HG02798 (cell line): ENCODE measurements around the gene CEP170B.
"Not testable (repeated sequence)": the region's sequence is repeated elsewhere in the genome, so short reads cannot be mapped to it uniquely, and the experiment has no call there.

Experiments used
- ATAC-seq: cut with Tn5 transposase; IDR thresholded peaks from one replicate; pipeline ENCODE4 v1.9.1; 2021; ENCODE audit warnings: mild to moderate bottlenecking; ENCODE audit not compliant: unreplicated experiment, poor library complexity

The CEP170B gene

GRCh38 chr14:104887623-104888488 is 22.8 kb downstream of the CEP170B start:
- no peak for ATAC-seq

DNA sequence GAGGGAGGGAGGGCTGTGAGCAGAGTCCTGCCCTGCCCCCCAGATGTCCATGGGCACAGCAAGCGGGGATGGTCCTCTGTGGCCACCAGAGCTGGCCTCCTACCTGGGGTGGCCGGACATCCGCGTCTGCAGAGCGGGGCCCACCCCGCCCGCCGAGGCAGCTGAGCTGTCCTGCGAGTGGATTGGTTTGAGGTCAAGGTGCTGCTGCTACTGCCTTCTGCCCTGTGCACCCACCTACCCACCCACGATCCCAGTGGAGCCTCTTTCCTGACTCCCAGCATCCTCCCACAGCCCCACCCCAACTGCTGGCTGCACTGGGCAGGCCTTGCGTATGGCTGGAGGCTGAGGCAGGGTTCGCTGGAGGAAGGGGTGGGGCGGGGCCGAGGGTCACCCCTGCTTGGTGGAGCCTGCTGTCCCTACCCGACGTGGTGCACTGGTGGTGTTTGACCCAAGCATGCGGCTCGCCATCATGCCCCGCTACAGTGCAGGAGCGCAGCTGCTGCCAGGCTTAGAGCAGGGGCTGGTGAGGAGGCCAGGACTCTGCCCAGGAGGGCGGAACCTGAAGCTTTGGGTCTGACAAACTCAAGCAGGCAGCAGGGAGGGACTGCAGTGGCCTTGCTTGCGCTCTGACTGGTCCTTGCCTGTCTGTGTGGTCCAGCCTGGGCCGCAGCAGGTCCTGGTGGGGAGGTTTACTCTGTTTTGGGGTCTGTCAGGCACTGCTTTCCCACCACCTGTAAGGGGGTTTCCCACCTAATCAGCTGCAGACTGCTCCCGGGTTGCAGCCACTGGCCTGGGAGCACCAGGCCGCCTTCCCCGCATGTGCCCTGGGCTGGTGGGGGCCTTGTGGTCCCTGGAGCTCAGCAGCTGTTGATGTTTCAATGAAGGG is 23.7 kb downstream of the CEP170B start:
- ATAC-seq = no peak

- ATAC-seq = no peak
Observed at GRCh38 chr14:104889375-104889757, 24.3 kb downstream of the CEP170B start.

DNA sequence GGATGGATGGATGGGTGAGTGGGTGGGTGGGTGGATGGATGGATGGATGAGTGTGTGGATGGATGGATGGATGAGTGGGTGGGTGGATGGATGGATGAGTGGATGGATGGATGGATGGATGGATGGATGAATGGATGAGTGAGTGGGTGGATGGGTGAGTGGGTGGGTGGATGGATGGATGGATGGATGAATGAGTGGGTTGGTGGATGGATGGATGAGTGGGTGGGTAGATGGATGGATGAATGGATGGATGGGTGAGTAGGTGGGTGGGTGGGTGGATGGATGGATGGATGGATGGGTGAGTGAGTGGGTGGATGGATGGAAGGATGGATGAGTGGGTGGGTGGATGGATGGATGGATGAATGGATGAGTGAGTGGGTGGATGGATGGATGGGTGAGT is 25.2 kb downstream of the CEP170B start:
- ATAC-seq = not testable (repeated sequence)

- no peak for ATAC-seq
Observed at GRCh38 chr14:104891121-104891551, 26.1 kb downstream of the CEP170B start.

DNA sequence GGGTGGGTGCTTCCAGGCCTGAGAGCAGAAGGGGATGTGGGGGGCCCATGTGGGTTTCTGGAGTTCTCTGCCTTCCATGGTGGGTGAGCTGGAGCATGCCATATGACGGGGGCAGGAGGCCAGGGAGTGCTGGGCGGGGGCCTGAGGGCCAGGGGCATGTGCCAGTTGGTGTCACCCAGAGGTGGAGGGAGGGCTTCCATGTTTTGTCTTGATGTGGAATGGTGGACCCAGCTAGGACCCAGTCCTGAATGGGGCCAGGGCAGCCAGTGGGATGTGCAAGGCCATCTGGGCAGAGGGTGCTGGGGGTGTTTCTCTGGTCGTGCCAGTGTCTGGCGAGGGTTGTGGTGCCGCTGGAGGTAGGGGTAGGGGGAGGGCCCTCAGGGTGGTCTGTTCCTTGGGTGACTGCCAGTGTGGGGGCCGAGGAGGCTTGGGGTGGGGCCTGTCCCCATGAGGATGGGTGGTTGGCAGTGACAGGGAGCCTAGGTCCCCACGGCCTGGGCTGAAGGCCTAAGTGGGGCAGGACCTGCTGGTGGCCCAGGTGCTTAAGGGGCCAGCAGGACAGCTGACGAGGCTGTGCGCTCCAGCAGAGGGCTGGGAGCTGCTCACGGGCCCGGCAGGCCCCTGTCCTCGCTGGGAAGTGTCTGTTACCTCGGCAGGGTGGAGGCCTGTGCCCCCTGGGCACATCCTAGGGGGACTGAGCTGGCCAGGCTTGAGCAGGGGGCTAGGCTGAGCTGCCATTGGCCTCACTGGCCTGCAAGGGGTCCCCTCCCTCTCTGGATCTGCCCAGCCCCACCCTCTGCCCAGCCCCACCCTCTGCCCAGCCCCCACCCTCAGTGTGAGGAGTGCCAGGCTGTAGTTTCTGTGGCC is 26.8 kb downstream of the CEP170B start:
- no peak for ATAC-seq

GRCh38 chr14:104892531-104893434 is 27.7 kb downstream of the CEP170B start:
- no peak for ATAC-seq

DNA sequence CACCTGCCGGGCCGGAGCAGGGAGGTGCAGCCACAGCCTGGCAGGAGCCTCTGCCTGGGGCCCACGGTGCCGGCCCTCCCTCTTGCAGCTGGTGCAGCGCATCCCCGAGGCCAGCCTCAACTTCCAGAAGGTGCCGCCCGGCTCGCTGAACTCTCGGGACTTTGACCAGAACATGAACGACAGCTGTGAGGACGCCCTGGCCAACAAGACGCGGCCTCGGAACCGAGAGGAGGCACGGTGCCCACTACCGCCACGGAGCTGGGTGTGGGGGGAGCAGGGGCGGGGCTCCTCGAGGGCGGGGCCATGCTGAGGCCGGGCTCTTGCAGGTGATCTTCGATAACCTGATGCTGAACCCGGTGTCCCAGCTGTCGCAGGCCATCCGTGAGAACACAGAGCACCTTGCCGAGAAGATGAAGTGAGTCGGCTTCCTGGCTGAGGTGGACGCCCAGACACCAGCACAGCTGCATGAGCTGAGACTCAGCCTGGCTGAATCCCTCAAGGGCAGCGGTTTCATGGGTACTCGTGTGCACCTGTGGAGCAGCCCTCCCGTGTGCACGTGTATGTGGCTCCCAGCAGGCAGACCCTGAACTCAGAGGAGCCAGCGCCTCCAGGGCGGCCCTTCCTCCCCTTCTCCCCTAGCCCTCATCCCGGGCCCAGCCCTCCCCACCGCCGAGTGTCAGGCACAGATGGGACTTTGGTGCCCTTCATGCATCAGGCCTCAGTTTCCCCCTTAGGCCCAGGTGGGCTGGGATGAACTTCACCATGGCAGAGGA is 28.6 kb downstream of the CEP170B start:
- no peak for ATAC-seq

DNA sequence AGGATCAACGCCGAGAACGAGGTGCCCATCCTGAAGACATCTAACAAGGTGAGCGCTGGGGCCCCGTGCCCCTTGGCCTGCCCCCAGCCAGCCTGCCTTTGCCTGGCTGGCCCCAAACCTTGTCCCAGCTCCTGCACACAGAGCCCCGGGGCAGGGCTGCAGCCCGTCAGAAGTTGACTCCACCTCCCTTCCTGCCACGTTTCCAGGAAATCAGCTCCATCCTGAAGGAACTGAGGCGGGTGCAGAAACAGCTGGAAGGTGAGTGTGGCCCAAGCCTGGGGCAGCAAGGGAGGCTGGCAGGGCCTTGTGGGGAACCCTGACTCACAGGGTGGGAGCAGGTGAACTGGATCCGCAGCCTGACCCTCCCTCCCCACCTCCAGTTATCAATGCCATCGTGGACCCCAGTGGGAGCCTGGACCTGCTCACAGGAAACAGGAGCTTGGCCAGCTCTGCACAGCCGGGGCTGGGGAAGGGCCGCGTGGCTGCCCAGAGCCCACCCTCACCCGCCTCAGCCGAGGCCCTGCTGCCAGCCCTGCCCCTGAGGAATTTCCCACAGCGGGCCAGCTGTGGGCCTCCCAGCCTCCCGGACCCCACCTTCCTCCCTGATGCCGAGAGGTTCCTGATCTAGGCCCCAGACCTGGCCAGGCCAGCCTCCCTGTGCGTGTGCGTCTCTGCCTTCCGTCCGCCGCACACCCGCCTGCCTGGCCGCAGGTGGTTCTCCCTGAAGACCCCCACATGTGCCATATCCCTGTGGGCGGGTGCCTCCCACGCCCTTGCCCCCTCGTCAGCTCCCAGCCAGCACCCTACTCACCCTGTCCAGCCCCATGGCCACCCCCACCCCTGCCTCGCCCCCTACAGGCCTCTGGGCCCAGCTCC is 29.5 kb downstream of the CEP170B start:
- no peak for ATAC-seq

GRCh38 chr14:104895207-104895785 is 30.2 kb downstream of the CEP170B start:
- no peak for ATAC-seq

DNA sequence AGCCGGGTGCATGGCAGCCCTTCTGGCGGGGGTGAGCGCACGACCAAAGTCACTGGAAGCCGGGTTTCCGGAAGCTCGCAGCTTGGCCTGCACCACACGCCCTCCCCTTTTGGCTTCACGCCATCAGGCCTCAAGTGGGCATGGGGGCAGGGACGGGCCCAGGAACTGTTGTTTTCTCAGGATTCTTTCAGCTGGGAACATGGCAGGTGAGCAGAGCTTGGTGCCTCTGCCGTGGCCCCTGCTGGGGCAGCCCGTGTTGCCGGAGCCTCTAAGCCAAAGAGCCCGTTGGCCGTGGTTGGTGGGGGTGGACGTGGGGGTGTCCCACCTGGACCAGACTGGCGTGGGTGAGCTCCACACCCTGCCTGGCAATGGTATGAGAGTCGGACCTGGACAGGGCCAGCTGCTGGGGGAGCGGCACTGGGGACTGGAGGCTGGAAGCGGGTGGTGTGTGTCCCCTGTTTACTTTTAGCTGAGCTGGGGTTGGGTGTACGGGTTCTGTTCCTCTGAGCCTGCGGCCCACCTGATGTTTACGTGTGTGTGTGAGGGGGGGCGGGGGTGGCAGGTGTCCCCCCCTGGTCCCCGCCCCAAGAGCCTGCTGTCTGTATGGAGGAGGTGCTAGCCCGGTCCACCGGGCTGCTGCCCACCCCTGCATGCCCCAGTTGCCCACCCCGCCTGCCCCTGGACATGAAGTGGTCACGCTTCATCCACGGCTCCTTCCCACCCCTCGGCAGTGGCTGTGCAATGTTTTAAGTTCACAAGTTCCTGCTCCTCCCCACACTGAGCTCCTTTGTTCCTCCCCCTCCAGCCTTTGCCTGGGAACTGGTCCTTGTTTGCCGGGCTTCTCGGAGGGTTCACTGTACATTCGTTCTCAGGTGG is 31.0 kb downstream of the CEP170B start:
- ATAC-seq = no peak

DNA sequence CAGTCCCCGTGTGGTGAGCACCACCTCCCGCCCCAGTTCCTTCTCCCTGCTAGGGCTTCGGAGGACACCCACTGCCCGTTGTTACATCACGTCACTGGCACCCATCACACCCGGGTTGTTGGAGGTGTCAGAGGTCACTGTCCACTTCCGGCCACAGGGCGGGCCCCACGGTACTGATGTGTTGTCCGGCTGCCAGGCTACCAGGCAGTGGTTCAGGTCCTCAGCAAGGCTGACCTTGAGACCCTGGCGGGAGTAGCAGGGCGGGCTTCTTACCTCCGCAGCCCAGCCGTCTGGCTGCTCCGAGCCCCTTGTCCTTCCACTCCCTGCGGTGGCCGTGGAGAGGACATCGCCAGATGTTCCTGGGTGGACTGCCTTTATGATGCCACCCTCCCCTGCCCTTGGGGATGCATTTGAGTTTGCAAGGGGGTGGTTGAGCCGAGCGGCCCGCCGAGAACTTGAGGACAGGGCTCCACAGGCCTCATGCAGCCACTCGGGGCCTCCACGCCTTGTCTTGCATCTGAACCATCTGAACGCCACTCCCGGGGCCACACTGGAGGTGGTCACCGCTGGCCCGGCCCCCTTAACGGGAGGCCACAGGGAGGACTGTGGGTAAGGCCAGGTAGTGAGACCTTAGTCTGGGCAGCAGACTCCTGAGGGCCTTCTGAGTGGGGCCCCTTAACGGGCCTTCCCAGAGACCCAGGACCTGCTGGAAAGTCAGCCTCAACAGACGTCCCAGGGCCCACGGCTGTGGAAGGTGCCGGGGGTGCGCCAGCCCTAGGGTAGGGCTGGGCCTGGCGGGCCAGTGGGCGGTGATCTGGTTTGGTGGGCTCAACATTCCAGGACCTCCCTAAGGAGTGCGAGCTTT is 32.5 kb downstream of the CEP170B start:
- no peak for ATAC-seq

DNA sequence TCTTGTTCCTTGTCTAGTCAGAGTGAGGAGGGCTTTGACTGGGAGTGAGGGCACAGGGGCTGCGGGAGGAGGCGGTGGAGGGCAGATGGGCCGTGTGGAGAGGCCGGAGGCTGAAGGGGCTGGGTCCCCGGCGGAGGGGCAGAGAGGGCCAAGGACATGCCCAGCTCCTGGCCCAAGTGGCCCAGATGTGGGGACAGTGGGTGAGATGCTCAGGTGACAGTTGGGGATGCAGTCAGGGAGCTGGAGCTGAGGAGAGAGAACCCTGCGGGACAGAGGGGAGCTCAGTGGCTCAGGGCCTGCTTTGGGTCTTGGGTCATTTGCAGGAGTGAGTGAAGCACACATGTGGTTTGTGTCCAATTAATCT is 33.1 kb downstream of the CEP170B start:
- no peak for ATAC-seq

DNA sequence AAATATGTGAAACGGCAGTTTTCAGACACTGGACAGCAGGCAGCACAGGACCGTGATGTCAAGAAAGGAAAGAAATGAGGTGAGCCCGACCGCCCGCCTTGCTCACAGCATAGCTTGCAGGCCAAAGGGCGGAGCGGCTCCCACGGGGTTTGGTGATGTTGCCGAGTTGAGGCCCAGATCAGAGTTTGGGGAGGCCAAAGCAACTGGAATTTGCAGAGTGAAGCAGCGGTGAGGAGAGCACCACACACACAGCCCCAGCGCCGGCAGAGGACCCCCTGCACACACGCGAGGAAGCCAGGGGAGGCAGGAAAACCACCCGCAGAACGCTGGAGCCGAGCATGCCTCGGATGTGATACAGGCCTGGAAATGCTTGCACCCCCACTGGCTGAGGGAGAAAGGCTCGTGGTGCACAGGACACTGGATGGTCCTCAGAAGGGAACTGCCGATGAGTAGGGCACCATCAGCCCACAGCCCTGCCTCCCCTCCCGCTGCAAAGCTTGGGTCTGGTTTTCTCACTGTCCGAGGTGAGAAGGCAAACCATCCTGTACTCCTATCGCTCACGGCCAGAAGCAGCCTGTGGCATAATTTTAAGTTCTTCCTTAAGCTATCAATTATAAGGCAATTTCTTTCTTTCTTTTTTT is 33.9 kb downstream of the CEP170B start:
- no peak for ATAC-seq

GRCh38 chr14:104899781-104900180 is 34.7 kb downstream of the CEP170B start:
- no peak for ATAC-seq
